HL-60/S4 (cell line): Measurements from ENCODE around the gene TMEM94.
"Not testable (repeated sequence)": the region's sequence is repeated elsewhere in the genome, so short reads cannot be mapped to it uniquely, and the experiment has no call there.

ENCODE experiments used
- in situ Hi-C: fragments of 300-500 bp; cut with MboI; formaldehyde crosslinking; loops from 2 replicates; pipeline ENCODE4 v1.14.3; 2022; ENCODE audit warnings: low sequenced_read_pairs

TMEM94 gene

DNA sequence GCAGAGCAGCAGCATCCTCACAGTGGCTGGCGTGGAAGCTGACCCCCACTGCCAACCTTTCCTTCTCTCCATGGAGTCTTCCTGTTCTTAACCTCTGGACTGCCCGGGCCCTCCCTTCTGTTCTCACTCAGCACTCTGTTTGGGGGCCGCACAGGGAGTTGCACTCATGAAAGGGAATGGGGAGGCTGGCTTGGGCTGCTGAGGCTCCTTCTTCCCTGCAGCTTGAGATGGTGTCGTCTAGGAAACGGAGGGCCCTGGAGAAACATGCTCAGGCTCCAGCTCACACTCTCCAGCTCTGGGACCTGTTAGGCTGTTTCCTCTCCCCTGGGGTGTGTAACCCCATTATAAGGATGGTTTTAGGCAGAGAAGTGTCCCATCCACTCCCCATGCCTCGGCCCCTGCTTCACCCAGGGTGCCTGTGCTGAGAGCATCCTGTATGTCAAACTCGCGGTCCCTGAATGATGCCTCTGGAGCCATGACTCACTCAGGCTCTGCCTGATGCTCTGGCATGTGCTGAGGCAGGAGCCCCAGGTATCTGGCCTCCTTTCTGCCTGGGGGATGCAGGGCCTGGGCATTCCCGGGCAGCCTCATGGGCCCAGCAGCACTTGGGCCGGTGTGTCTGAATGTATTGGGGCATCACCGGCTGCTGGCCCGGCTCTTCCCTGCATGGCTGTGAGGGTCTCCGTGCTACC is 18.9 kb downstream of the TMEM94 start:
- in situ Hi-C loops: no loop called here

DNA sequence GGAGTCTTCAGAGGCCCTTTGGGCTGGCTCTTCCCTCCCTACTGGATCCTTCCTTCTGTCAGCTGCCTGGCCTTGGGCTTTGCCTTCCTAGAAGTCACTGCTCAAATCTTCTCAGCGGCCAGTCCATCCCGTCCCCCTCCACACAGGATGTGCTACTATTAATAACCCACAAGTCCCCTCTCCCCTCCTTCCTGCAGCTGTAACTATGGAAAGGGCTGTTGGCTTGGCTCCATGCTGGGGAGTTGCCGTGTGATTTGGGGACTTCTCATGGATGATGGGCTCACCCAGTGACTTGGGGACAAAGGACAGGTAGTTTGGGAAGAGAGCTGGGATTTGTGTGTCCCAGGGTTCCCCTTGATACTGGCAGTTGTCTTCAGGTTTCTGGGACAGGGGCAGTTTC is 19.4 kb downstream of the TMEM94 start:
- in situ Hi-C loops: no loop called here

DNA sequence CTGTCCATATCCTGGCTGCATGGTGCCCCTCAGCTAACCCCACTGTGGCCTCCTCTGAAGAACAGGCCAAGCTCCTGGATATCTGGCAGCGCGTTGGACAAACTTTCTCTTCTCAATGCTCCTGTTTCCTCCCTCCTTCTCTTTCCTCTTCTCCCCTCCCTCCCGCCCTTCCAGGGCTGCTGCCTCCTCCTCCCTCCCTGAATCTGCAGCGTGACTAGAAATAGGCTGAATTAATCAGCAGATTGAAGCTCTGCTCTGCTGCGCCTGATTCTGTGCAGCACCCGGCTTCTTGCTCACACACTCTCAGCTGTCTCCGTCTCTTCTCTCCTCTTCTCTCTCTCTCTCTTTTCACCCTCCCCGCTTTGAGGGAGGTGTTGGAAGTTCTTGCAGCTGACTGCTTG is 19.8 kb downstream of the TMEM94 start:
- in situ Hi-C loops: no loop called here

DNA sequence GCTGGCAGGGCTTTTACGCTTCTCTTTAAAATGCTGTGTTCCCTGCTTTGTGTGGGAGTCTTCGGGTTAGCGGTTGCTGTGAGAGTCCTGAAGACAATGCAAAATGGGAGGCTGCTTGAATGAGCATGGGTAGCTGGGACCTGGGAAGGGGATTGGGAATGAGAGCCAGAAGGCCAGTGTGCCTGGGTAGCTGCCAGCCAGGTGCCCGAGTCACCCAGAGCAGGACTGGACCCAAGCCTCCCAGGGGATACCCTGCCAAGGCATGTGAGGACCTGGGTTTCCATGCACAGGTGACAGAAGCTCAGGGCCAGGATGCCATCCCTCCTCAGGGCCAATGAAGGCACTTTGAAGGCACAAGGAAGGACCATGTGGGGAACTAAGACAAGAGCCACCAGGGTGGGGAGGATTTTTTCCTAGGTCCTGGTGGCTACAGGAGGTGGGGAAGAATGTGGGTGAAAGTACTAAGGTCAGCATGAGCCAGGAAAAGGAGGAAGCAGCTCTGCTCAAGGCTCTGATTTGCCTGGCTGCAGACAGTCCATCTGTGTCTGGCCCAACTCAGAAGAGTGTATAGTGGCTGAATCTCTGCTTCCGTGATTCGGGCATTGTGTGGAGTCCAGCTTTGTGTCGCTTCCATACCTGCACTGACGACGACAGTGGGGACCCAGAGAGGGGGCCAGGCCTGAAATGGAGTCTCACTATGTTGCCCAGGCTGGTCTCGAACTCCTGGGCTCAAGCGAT is 20.5 kb downstream of the TMEM94 start:
- in situ Hi-C loops: no loop called here

DNA sequence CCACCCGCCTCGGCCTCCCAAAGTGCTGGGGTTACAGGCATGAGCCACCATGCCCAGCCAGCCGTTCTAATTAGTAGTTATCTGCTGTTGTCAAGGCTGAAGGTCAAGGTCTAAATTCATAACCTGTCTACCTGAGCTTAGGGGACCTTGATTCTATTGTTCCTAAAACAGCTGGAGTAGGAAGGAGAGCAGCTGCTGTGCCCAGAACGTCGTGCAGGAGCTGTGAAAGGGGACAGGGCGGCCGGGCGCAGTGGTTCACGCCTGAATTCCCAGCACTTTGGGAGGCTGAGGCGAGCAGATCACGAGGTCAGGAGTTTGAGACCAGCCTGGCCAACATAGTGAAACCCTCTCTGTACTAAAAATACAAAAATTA is 21.0 kb downstream of the TMEM94 start:
- in situ Hi-C loops: not testable (repeated sequence)

DNA sequence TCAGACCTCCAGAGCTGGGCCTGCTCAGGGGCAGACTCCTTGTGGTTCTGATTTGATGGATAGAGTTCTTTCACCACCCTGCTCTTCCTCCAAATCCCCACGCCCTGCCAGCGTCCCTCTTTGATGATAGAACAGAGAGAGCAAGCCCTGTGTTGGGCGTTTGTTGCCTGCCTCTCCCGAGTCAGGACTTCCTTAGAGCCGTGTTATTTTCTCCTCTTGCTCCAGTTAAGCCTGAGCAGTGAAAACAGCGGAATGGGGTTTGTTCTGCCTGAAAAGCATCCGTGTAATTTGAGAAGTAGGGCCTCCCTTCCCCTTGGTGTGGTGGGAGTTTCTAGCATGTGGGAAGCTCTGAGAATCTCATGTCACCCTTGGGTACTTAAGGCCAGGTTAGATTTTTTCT is 22.1 kb downstream of the TMEM94 start:
- in situ Hi-C loops: no loop called here

DNA sequence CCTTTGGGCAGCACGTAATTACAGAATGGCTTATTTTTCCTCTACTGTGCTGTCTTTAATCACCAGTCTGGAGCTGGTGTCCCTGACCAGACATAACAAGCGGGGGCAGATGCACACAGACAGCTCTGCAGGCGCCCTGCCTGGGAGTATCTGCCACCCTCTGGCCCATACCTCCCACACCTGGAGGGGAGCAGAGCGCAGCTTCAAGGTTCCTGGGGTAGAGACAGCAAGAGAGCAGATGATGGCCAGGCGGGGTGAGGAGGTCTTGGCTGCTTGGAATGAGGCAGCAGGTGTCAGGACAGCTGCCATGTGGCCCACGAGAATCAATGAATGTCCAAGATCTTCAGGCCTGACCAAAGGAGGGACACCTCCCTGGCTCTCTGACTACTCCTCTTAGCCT is 23.8 kb downstream of the TMEM94 start:
- in situ Hi-C loops: no loop called here

DNA sequence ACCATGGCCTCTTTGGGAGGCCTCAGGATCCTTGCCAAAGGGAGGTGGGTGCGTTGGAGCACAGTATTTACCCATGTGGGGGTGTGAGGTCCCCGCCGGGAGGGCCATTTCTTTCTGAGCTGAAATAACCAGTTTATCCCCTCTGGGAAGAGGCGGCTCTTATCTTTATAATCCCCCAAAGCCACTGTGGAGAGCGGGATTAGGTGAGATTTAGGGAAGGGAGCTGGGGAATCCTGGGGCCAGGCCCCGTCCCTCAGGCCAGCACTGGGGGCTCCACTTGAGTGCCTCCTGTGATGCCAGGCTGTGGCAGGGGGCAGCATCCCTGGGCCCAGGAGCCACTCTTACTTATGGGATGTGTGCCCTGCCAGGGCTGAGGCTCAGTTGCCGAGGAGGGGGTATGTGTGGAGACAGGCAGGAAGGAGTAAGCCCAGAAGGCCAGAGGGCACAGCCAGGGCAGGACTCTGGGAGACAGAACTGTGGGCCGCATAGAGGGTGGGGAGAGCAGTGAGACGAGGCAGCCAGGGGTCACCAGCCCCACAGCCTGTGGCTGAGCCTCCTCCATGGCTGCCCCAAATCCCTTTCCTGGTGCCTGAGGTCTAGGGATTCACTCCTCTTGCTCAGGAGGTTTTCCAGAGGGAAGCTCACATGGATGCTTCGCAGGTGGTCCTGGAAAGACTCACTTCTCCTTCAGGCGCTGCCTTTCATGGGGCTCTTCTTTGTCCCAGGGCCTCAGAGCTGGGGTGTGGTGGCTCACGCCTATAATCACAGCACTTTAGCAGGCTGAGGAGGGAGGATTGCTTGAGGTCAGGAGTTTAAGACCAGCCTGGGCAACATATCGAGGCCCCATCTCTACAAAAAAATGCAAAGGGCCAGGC is 25.0 kb downstream of the TMEM94 start:
- in situ Hi-C loops: no loop called here

DNA sequence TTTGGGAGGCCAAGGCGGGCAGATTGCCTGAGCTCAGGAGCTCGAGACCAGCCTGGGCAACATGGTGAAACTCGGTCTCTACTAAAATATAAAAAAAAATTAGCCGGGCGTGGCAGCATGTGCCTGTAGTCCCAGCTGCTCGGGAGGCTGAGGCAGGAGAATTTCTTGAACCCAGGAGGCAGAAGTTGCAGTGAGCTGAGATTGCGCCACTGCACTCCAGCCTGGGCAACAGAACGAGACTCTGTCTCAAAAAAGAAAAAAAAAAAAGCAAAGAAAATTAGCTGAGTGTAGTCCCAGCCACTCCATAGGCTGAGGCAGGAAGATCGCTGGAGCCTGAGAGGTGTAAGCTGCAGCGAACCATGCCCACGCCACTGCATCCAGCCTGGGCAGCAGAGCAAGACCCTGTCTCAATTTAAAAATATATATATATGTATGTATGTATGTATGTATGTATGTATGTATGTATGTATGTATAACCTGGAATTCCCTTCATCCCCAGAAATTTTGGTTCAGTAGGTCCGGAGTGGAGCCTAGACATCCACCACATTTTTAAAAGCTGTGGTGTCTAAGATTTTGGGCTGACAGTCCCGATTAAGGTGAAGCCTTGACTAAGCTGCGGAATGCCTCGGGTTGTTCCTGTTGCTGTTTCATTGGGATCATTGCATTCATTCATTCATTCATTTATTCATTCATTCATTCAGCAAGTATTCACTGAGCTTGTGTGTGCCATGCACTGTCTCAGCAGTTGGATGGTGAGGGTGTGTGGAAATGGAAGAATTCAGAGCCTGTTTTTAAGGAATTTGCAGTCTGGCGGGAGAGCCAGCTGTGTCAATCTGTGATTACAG is 25.9 kb downstream of the TMEM94 start:
- in situ Hi-C loops: no loop called here

DNA sequence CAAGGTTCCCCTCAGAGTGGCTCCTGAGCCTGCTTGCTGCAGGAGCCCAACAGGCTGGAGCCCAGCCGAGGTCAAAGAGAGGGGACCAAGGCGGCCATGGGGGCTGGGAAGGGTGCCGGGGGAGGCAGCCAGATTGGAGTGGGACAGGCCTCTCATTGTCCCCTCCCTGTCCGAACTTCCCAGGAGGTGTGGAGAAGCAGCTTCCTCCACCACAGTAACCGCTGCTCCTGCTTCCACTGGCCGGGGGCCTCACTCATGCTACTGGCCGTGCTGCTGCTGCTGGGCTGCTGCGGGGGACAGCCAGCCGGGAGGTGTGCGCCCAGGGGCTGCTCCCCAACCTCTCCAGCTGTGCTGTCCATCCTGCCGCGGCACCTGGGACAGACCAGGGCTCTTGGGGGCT is 29.3 kb downstream of the TMEM94 start:
- in situ Hi-C loops: no loop called here

DNA sequence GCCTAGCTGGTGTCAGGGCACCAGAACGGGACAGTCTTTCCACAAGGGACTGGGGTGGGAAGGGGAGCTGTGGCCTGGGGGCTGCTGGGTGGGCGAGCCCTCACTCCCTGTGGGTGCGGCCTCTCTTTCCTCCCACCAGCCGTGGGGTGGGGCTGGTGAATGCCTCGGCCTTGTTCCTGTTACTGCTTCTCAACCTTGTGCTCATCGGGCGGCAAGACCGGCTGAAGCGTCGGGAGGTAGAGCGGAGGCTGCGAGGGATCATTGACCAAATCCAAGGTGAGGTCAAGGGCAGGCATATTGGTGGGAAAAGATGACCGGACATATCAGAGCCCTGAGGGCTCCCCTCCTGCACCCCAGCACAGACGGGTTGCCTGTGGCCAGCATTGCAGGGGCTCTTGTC is 29.7 kb downstream of the TMEM94 start:
- in situ Hi-C loops: no loop called here

DNA sequence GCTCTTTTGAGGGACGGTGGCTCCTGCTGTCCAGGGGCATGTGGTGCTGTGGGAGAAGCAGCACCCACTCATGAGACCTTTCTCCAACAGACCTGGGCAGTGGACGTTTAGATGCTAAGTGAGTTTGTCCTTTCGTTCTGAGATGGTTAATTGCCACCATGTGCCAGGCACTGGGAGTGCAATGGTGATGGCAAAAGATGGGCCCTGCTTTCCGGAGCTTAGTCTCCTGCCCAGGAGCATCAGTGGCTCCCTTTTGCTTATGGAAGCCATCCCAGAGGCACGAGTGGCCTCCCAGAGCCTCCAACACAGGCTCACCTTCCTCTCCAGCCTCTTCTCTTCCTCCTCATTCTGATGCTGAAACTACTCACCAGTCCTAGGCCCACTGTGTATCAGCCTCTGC is 30.5 kb downstream of the TMEM94 start:
- in situ Hi-C loops: no loop called here

DNA sequence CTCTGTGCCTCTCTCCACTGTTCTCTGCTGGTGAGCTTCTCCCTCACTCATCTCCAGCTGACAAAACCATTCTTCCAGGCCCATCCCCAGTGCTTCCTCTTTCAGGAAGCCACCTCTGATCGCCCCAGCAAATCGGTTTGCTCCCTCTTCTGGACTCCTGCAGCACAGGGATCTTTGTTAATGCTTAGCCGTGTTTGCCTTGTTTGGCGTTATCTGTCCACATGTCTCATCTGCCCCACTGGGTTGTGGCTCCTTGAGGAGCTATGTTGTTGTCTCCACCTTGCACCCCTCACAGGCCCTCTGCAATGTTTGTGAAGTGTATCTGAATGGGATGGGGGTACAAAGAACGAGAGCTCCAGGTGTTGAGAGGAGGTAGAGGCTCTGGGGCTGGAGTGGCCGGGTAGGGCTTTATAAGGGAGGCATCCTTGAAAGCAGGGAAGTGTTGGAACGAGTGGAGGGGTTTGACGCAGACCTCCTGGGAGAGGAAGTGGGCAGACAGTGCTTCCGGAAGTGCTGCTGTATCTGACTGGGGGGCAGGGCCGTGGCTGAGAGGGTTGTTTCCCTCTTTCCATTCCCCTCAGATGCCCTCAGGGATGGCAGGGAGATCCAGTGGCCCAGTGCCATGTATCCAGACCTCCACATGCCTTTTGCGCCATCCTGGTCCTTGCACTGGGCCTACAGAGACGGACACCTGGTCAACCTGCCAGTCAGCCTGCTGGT is 31.1 kb downstream of the TMEM94 start:
- in situ Hi-C loops: no loop called here

DNA sequence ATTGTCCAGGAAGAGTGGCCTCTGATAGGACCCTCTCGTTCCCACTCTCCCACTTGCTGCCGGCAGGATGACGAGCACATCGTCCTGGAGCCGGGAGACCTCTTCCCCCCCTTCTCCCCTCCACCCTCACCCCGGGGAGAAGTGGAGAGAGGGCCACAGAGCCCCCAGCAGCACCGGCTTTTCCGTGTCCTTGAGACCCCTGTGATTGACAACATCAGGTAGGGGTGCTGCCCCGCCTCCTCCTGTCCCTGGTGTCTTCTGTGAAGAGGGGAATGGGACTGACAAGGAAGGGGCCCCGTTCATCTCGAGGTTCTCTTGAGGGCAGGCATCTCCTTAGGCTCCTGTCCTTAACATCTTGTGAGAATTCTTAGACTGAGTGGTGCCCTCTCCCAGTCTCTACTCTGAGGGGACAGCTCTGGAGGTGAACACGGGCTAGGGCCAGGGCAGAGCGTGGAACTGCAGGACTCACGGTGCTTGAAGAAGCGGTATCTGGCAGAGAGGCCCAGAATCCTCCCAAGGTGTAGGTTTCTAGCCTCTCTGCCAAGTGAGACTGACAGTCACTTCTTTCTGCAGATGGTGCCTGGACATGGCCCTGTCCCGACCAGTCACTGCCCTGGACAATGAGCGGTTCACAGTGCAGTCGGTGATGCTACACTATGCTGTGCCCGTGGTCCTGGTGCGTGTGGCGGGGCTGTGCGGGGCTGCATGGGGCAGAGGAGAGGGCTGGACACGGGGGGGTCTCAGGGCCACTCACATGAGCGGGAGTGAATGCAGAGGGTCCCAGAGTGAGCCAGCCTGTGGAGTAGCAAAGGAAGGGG is 32.5 kb downstream of the TMEM94 start:
- in situ Hi-C loops: no loop called here

DNA sequence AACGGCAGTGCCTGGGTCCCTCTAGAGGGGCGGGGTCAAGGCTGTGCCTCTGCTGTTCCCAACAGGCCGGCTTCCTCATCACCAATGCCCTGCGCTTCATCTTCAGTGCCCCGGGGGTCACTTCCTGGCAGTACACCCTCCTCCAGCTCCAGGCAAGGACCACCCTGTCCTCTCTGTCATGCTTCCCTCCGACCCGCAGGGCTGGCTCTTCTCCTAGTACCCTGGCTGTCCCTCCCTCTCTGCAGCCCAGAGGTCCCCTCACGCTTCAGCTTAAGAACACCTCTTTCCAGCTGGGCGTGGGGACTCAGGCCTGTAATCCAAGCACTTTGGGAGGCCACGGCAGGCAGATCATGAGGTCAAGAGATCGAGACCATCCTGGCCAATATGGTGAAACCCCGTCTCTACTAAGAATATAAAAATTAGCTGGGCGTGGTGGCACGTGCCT is 33.1 kb downstream of the TMEM94 start:
- in situ Hi-C loops: no loop called here

DNA sequence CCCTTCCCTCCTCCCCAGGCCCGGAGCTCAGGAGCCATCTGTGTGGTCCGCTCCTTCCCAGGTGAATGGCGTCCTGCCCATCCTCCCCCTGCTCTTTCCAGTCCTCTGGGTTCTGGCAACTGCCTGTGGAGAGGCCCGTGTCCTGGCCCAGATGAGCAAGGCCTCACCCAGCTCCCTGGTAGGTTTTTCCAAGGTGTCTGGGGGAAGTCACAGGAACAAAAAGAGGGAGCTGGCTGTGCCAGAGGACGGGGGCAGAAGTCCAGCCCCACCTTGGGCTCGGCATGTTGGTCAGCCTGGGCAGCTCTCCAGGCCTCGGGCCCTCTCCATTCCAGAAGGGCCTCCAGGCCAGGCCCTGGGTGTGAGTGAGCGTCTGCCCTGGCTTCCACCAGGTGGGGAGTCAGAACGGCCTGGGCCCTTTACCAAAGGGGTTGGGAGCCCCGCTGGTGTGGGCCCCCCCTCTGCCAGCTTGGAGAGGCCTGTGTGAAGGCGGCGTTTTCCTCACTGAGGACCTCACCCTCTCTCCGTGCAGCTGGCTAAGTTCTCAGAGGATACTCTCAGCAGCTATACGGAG is 33.8 kb downstream of the TMEM94 start:
- in situ Hi-C loops: no loop called here

DNA sequence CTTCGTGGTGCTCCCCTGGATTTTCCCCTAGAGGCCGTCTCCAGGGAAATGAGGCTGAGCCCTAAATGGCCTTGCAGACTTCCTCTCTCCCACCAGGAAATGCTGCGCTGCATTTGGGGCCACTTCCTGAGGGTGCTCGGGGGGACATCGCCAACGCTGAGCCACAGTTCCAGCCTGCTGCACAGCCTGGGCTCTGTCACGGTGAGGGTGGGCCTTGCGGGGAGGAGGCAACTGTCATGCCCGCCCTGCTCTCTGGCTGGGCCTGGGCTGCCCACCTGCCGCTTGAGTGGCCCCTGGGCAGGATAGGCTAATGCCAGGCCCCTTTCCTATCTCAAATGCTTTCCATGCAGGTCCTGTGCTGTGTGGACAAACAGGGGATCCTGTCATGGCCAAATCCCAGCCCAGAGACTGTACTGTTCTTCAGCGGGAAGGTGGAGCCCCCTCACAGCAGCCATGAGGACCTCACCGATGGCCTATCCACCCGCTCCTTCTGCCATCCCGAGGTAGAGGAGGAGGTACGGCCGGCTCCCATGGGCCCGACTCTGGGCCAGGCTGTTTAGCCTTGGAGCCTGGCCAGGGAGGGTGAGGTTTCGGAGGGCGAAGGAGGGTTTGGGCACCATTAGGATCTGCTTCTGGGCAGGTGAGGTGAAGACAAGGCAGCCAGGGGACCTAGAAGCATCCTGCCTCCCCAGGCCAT is 34.7 kb downstream of the TMEM94 start:
- in situ Hi-C loops: no loop called here

DNA sequence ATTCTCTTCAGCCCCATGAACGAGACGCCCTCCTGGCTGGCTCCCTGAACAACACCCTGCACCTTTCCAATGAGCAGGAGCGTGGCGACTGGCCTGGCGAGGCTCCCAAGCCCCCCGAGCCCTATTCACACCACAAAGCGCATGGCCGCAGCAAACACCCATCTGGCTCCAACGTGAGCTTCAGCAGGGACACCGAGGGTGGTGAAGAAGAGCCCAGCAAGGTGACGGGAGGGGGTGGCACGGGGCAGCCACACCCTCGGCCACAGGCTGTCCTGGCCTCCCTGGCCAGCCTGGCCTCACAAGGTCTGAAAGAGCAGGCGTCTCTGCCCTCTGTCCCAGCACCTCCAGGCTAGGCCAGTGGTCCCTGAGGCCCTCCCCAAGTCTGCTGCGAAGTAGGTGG is 35.2 kb downstream of the TMEM94 start:
- in situ Hi-C loops: no loop called here
